Spinal cord (tissue), 10 donors: ENCODE data around the gene LPAR5. TPM values are rescaled to one million over a fixed set of nuclear protein-coding genes. Genes with fewer than 3 reads are reported as not detected.

Experiments used
- DNase-seq, 6 donors: peaks; one replicate each; pipeline versions ENCODE4 v3.0.0 to v3.0.0-alpha.2; 2013 to 2015; ENCODE audit warnings: low spot score in 6 of 6, low read depth in 4 of 6
- H3K27ac ChIP-seq: one replicate; pipeline ENCODE4 v1.5.1; 2013; ENCODE audit warnings: low read depth, low read length, control low read depth
- H3K27me3 ChIP-seq: one replicate; pipeline ENCODE4 v1.6.1; 2013; ENCODE audit warnings: low read length; ENCODE audit not compliant: control insufficient read depth, insufficient read depth
- H3K36me3 ChIP-seq: one replicate; pipeline ENCODE4 v1.6.1; 2013; ENCODE audit warnings: low read length; ENCODE audit not compliant: control insufficient read depth, insufficient read depth
- H3K4me1 ChIP-seq: one replicate; pipeline ENCODE4 v1.6.1; 2013; ENCODE audit warnings: low read length; ENCODE audit not compliant: control insufficient read depth, insufficient read depth
- H3K4me3 ChIP-seq: one replicate; pipeline ENCODE4 v1.5.1; 2013; ENCODE audit warnings: low read depth, low read length, control low read depth
- H3K9me3 ChIP-seq: one replicate; pipeline ENCODE4 v1.6.1; 2013; ENCODE audit warnings: low read length; ENCODE audit not compliant: control insufficient read depth, insufficient read depth
- WGBS: methylation state at CpG from one replicate; pipeline ENCODE4 v1.1.5; 2013; ENCODE audit warnings: missing lambda C conversion rate; ENCODE audit not compliant: insufficient coverage; 5-methylcytosine and 5-hydroxymethylcytosine counted together
- polyA plus RNA-seq, 2 donors: library from polyadenylated mRNA; unstranded; fragments of 120-200 nt; gene quantifications; one replicate each; pipeline ENCODE4 v1.2.1, GENCODE V29; 2013; ENCODE audit not compliant: insufficient read length in 2 of 2
- small RNA-seq: library from RNA; depleted of rRNA; stranded (forward); fragments of <200 nt; gene quantifications from one replicate; pipeline ENCODE3, GENCODE V24; 2014; ENCODE audit warnings: low replicate concordance
- total RNA-seq, 2 donors: library from RNA; depleted of rRNA in 1 of 2; stranded (reverse); fragments of 120-200 nt in 1 of 2; fragments of >200 nt in 1 of 2; gene quantifications; one replicate each; pipeline versions ENCODE4 v1.2.3 to v1.2.4, GENCODE V29; 2013 to 2014
- donor health status: healthy.

The LPAR5 gene
- total and polyA plus RNA-seq, 4 donors = 2.5 to 9.1 (median 4.7) TPM

DNA sequence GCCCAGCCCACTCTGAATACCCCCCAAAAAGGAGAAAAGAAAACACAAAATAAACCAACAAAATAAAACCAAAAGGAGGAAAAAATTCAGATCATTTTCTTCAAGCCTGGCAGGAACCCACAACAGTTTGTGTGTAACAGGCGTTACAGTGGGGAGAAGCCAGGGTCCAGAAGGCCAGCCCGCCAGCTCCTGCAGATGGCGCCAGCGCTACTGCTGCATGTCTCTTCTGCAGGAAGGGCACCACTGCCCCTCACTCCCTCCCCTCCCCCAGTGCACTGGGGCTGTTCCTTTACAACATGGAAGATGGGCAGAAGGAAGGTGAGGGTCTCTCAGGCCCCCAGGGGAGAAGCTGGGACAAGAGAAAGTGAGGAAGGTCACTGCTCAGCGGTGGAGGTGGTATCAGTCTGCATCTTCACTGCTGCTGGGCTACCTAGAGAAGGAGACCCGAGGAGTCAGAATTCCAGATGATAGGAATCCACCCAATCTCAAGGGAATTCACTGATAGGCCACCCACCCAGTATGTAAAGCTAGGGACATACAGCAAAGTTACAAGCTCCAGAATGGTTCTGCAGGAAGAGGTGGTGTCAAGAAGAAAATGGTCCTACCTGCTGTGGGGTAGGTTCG is 65.4 kb downstream of the LPAR5 start:
- Histone ChIP-seq H3K9me3 (no peaks in the 10 kb centered on the region), H3K27ac (no peak overlapping the region), H3K4me3 (no peak overlapping the region), H3K36me3 (peaks cover 69% of the 10 kb centered on the region), H3K27me3 (no peaks in the 10 kb centered on the region), H3K4me1 (peaks cover 16% of the 10 kb centered on the region)
- WGBS = 81% methylated on average over 3 of the region's 7 CpGs
- peak in 2 of 6 donors; percentile 32 to 45 for DNase-seq

DNA sequence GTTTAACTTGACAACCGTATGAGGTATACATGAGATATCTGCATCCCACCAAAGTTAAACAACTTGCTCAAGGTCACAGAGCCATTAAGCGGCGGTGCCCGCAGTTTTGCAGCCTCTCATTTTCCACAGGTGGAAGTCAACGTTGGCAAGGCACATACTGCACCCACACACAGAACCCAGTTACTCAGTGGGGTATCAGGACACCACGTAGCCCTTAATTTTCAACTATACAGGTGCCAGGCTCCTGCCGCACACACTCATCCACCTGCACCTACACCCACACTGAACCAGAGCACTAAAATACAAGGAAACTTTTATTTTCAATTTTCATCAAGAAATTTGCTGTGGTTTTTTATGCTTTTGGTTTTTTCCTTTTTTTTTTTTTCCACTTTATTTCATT is 66.0 kb downstream of the LPAR5 start:
- no peak for DNase-seq
- Histone ChIP-seq H3K27me3 (no peaks in the 10 kb centered on the region), H3K4me1 (peaks cover 16% of the 10 kb centered on the region), H3K4me3 (no peak overlapping the region), H3K9me3 (no peaks in the 10 kb centered on the region), H3K27ac (no peak overlapping the region), H3K36me3 (peaks cover 70% of the 10 kb centered on the region)
- 89% methylated on average over 5 of the region's 7 CpGs for WGBS

DNA sequence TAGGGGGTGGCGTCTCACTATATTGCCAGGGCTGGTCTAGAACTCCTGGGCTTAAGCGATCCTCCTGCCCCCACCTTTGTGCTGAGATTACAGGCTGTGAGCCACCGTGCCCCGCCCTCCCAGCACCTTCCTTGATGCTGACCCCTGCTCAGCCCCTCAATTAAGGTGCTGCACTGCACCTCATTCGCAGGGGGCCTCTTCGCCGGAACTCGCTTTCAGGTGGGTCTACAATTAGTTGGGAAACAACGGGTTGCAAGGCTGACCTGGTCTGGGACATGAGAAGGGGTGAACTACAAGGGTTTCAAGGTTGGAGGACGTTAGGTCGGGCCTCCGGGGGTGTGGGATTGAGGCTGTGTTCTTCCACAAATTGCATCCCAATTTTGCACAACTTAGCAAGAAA is 66.4 kb downstream of the LPAR5 start:
- Histone ChIP-seq H3K9me3 (no peaks in the 10 kb centered on the region), H3K36me3 (peaks cover 69% of the 10 kb centered on the region), H3K4me1 (peaks cover 16% of the 10 kb centered on the region), H3K4me3 (no peak overlapping the region), H3K27me3 (no peaks in the 10 kb centered on the region), H3K27ac (no peak overlapping the region)
- no peak for DNase-seq
- 91% methylated on average over 7 of the region's 12 CpGs for WGBS

Small RNA genes lying within 50 kb of the gene (small RNA-seq; reads per million reads assigned to genes)
- gene SCARNA11 = 166 reads per million, percentile 98 among the genes with 10 or more reads in this experiment

Other genes with a start within 250 kb of the LPAR5 start
- under 1 TPM; 0.50 TPM for gene CD27, start 191.0 kb downstream of the LPAR5 start, total RNA-seq
- gene CD27, start 191.0 kb downstream of the LPAR5 start, polyA plus RNA-seq = 1 to 10 TPM; 3.0 to 3.6 TPM
- gene TAPBPL, start 183.9 kb downstream of the LPAR5 start, total RNA-seq = 10 to 100 TPM in 1 of 2 donors, 1 to 10 TPM in 1; 7.6 to 26.4 TPM
- gene TAPBPL, start 183.9 kb downstream of the LPAR5 start, polyA plus RNA-seq = 10 to 100 TPM; 10.0 to 10.7 TPM
- gene VAMP1, start 165.3 kb downstream of the LPAR5 start, total RNA-seq = 100 to 1,000 TPM in 1 of 2 donors, 10 to 100 TPM in 1; 38.3 to 185 TPM
- 100 to 1,000 TPM; 279 TPM for gene VAMP1, start 165.3 kb downstream of the LPAR5 start, polyA plus RNA-seq
- gene MRPL51, start 142.7 kb downstream of the LPAR5 start, total RNA-seq = 100 to 1,000 TPM in 1 of 2 donors, 10 to 100 TPM in 1; 45.4 to 180 TPM
- 100 to 1,000 TPM; 122 to 128 TPM for gene MRPL51, start 142.7 kb downstream of the LPAR5 start, polyA plus RNA-seq
- 10 to 100 TPM; 21.0 to 30.0 TPM for gene NCAPD2, start 141.9 kb downstream of the LPAR5 start, total RNA-seq
- gene NCAPD2, start 141.9 kb downstream of the LPAR5 start, polyA plus RNA-seq = 10 to 100 TPM; 28.9 to 29.1 TPM
- gene GAPDH, start 101.4 kb downstream of the LPAR5 start, total RNA-seq = 1,000 to 10,000 TPM; 1,774 to 2,778 TPM
- gene GAPDH, start 101.4 kb downstream of the LPAR5 start, polyA plus RNA-seq = 1,000 to 10,000 TPM; 3,263 to 3,295 TPM
- 10 to 100 TPM in 1 of 2 donors, 1 to 10 TPM in 1; 8.4 to 15.8 TPM for gene IFFO1, start 79.9 kb downstream of the LPAR5 start, total RNA-seq
- 10 to 100 TPM; 26.4 to 35.6 TPM for gene IFFO1, start 79.9 kb downstream of the LPAR5 start, polyA plus RNA-seq
- gene NOP2, start 67.7 kb downstream of the LPAR5 start, total RNA-seq = 10 to 100 TPM in 1 of 2 donors, 1 to 10 TPM in 1; 8.0 to 22.2 TPM
- 10 to 100 TPM; 24.5 to 33.7 TPM for gene NOP2, start 67.7 kb downstream of the LPAR5 start, polyA plus RNA-seq
- 100 to 1,000 TPM; 179 to 185 TPM for gene CHD4, start 28.6 kb downstream of the LPAR5 start, total RNA-seq
- gene CHD4, start 28.6 kb downstream of the LPAR5 start, polyA plus RNA-seq = 100 to 1,000 TPM; 177 to 185 TPM
- gene ACRBP, start 11.5 kb upstream of the LPAR5 start, total RNA-seq = 1 to 10 TPM in 1 of 2 donors, under 1 TPM in 1; 0.69 to 3.9 TPM
- gene ACRBP, start 11.5 kb upstream of the LPAR5 start, polyA plus RNA-seq = 1 to 10 TPM; 1.9 to 3.6 TPM
- gene ING4, start 27.2 kb upstream of the LPAR5 start, total RNA-seq = 10 to 100 TPM; 87.5 to 90.5 TPM
- 100 to 1,000 TPM in 1 of 2 donors, 10 to 100 TPM in 1; 94.6 to 104 TPM for gene ING4, start 27.2 kb upstream of the LPAR5 start, polyA plus RNA-seq
- 10 to 100 TPM; 14.9 to 33.8 TPM for gene ZNF384, start 53.4 kb upstream of the LPAR5 start, total RNA-seq
- 10 to 100 TPM; 66.6 to 80.2 TPM for gene ZNF384, start 53.4 kb upstream of the LPAR5 start, polyA plus RNA-seq
- 1 to 10 TPM; 2.0 to 3.8 TPM for gene PIANP, start 64.9 kb upstream of the LPAR5 start, total RNA-seq
- 10 to 100 TPM; 81.7 to 86.8 TPM for gene PIANP, start 64.9 kb upstream of the LPAR5 start, polyA plus RNA-seq
- 10 to 100 TPM; 43.4 to 80.4 TPM for gene COPS7A, start 88.1 kb upstream of the LPAR5 start, total RNA-seq
- gene COPS7A, start 88.1 kb upstream of the LPAR5 start, polyA plus RNA-seq = 10 to 100 TPM; 83.5 to 98.0 TPM
- gene MLF2, start 117.2 kb upstream of the LPAR5 start, total RNA-seq = 100 to 1,000 TPM in 1 of 2 donors, 10 to 100 TPM in 1; 91.4 to 157 TPM
- gene MLF2, start 117.2 kb upstream of the LPAR5 start, polyA plus RNA-seq = 100 to 1,000 TPM; 300 to 319 TPM
- 100 to 1,000 TPM in 1 of 2 donors, 10 to 100 TPM in 1; 50.7 to 191 TPM for gene PTMS, start 130.4 kb upstream of the LPAR5 start, total RNA-seq
- gene PTMS, start 130.4 kb upstream of the LPAR5 start, polyA plus RNA-seq = 100 to 1,000 TPM; 916 to 927 TPM
- gene LAG3, start 136.6 kb upstream of the LPAR5 start, total RNA-seq = under 1 TPM in 1 of 2 donors, not detected in 1; 0.33 TPM
- 1 to 10 TPM in 1 of 2 donors, under 1 TPM in 1; 0.93 to 1.6 TPM for gene LAG3, start 136.6 kb upstream of the LPAR5 start, polyA plus RNA-seq
- 10 to 100 TPM; 11.3 to 15.4 TPM for gene CD4, start 153.6 kb upstream of the LPAR5 start, total RNA-seq
- 10 to 100 TPM; 13.0 to 16.6 TPM for gene CD4, start 153.6 kb upstream of the LPAR5 start, polyA plus RNA-seq
- 10 to 100 TPM; 43.4 to 54.2 TPM for gene GPR162, start 185.9 kb upstream of the LPAR5 start, total RNA-seq
- gene GPR162, start 185.9 kb upstream of the LPAR5 start, polyA plus RNA-seq = 100 to 1,000 TPM; 113 to 128 TPM
- gene P3H3, start 192.4 kb upstream of the LPAR5 start, total RNA-seq = 10 to 100 TPM; 25.7 to 28.7 TPM
- gene P3H3, start 192.4 kb upstream of the LPAR5 start, polyA plus RNA-seq = 10 to 100 TPM; 22.7 to 42.3 TPM
- 1 to 10 TPM; 2.5 to 5.1 TPM for gene GNB3, start 205.0 kb upstream of the LPAR5 start, total RNA-seq
- gene GNB3, start 205.0 kb upstream of the LPAR5 start, polyA plus RNA-seq = 10 to 100 TPM; 12.0 to 27.0 TPM
- 10 to 100 TPM in 1 of 2 donors, 1 to 10 TPM in 1; 4.8 to 17.2 TPM for gene CDCA3, start 215.3 kb upstream of the LPAR5 start, total RNA-seq
- gene CDCA3, start 215.3 kb upstream of the LPAR5 start, polyA plus RNA-seq = 10 to 100 TPM; 17.7 to 22.5 TPM
- gene USP5, start 216.2 kb upstream of the LPAR5 start, total RNA-seq = 10 to 100 TPM; 78.6 to 80.1 TPM
- gene USP5, start 216.2 kb upstream of the LPAR5 start, polyA plus RNA-seq = 100 to 1,000 TPM in 1 of 2 donors, 10 to 100 TPM in 1; 99.0 to 101 TPM
- 100 to 1,000 TPM; 413 to 837 TPM for gene TPI1, start 231.6 kb upstream of the LPAR5 start, total RNA-seq
- gene TPI1, start 231.6 kb upstream of the LPAR5 start, polyA plus RNA-seq = 100 to 1,000 TPM; 519 to 535 TPM
- gene SPSB2, start 237.3 kb upstream of the LPAR5 start, total RNA-seq = 1 to 10 TPM; 3.5 to 5.4 TPM
- 1 to 10 TPM; 5.7 to 10.0 TPM for gene SPSB2, start 237.3 kb upstream of the LPAR5 start, polyA plus RNA-seq